HepG2 (cell line): ENCODE measurements around the gene DHFR. TPM values are rescaled to one million over a fixed set of nuclear protein-coding genes. Genes with fewer than 3 reads are reported as not detected.

Experiments used
- FOXA1 ChIP-seq, 2 experiments: fragments of 450-650 bp in 1 of 2; sonication (generic) in 1 of 2; formaldehyde crosslinking in 1 of 2; IDR thresholded peaks; 2 replicates each; pipeline versions ENCODE4 v1.4.0 to v1.6.1; 2016 to 2020; ENCODE audit warnings: missing genetic modification reagents in 1 of 2
- GATAD1 ChIP-seq: IDR thresholded peaks from 2 replicates; pipeline ENCODE4 v1.6.1; 2016; ENCODE audit warnings: missing genetic modification reagents, missing compliant biosample characterization
- GATAD2A ChIP-seq: IDR thresholded peaks from 2 replicates; pipeline ENCODE4 v1.6.1; 2016
- HCFC1 ChIP-seq: fragments of 150-350 bp; IDR thresholded peaks from 2 replicates; pipeline ENCODE4 v1.6.1; 2014; ENCODE audit warnings: low read depth, low read length
- KAT2B ChIP-seq: fragments of 150-350 bp; IDR thresholded peaks from 2 replicates; pipeline ENCODE4 v1.6.1; 2014; ENCODE audit warnings: low read depth, low read length, borderline replicate concordance
- NRL ChIP-seq: sonication (generic); formaldehyde crosslinking; IDR thresholded peaks from 2 replicates; pipeline ENCODE4 v1.5.0; 2020; ENCODE audit warnings: missing genetic modification reagents, mild to moderate bottlenecking, moderate library complexity, borderline replicate concordance
- PAWR ChIP-seq: sonication (generic); formaldehyde crosslinking; IDR thresholded peaks from 2 replicates; pipeline ENCODE4 v1.4.0; 2020; ENCODE audit warnings: missing genetic modification reagents, mild to moderate bottlenecking, borderline replicate concordance
- POLR2AphosphoS2 ChIP-seq: IDR thresholded peaks from 2 replicates; pipeline ENCODE4 v1.6.1; 2011; ENCODE audit warnings: low read depth, low read length, improper control_type of control experiment
- RNF2 ChIP-seq: fragments of 450-650 bp; conservative IDR thresholded peaks from 2 replicates; pipeline ENCODE4 v1.6.1; 2016; ENCODE audit warnings: low read depth
- SMAD9 ChIP-seq: sonication (generic); formaldehyde crosslinking; IDR thresholded peaks from 2 replicates; pipeline ENCODE4 v1.5.1; 2020; ENCODE audit warnings: mild to moderate bottlenecking, missing genetic modification reagents
- SRY ChIP-seq: sonication (generic); formaldehyde crosslinking; IDR thresholded peaks from 2 replicates; pipeline ENCODE4 v1.8.0; 2022; ENCODE audit warnings: mild to moderate bottlenecking, missing genetic modification reagents
- STAG1 ChIP-seq: sonication (generic); formaldehyde crosslinking; IDR thresholded peaks from 2 replicates; pipeline ENCODE4 v1.4.0; 2020; ENCODE audit warnings: missing genetic modification reagents
- ZBTB3 ChIP-seq: sonication (generic); formaldehyde crosslinking; IDR thresholded peaks from 2 replicates; pipeline ENCODE4 v1.4.0; 2020; ENCODE audit warnings: low read depth, mild to moderate bottlenecking, moderate library complexity, missing genetic modification reagents, borderline replicate concordance
- ZNF530 ChIP-seq: sonication (generic); formaldehyde crosslinking; IDR thresholded peaks from 2 replicates; pipeline ENCODE4 v1.5.0; 2020; ENCODE audit warnings: low read depth, mild to moderate bottlenecking, missing genetic modification reagents
- ZNF629 ChIP-seq: sonication (generic); formaldehyde crosslinking; conservative IDR thresholded peaks from 2 replicates; pipeline ENCODE4 v1.5.0; 2020; ENCODE audit warnings: missing genetic modification reagents
- polyA plus RNA-seq, 8 experiments: library from polyadenylated mRNA; depleted of rRNA in 3 of 8; stranded (reverse) in 7 of 8; unstranded in 1 of 8; fragments of >200 nt; fragmentation: Illumina TruSeq in 4 of 8; extraction: Trizol in 4 of 8; gene quantifications; 2 replicates each; pipeline versions ENCODE4 v1.2.1 to v1.2.3, GENCODE V29; 2011 to 2016; ENCODE audit warnings: low read depth in 4 of 8, missing spikeins in 1 of 8, mixed read lengths in 1 of 8; ENCODE audit not compliant: insufficient read depth in 1 of 8
- total RNA-seq, 5 experiments: library from RNA; depleted of rRNA; stranded (reverse); fragments of >200 nt; fragmentation: Illumina TruSeq; extraction: Trizol; gene quantifications; 2 replicates each; pipeline ENCODE4 v1.2.3, GENCODE V29; 2016; ENCODE audit warnings: low read depth in 1 of 5
- TF ChIP-seq, protein P1 (sequence below): sonication (generic); formaldehyde crosslinking; IDR thresholded peaks from 2 replicates; pipeline ENCODE4 v1.8.0; 2022; ENCODE audit warnings: mild to moderate bottlenecking, missing genetic modification reagents
- TF ChIP-seq, protein P2 (sequence below): sonication (generic); formaldehyde crosslinking; IDR thresholded peaks from 2 replicates; pipeline ENCODE4 v1.4.0; 2020; ENCODE audit warnings: missing genetic modification reagents, mild to moderate bottlenecking, borderline replicate concordance
- TF ChIP-seq, protein P3 (sequence below): sonication (generic); formaldehyde crosslinking; IDR thresholded peaks from 2 replicates; pipeline ENCODE4 v1.9.0; 2021; ENCODE audit warnings: missing genetic modification reagents, borderline replicate concordance
- TF ChIP-seq, protein P4 (sequence below): IDR thresholded peaks from 2 replicates; pipeline ENCODE4 v1.6.1; 2016; ENCODE audit warnings: mild to moderate bottlenecking, missing biosample characterization, missing genetic modification reagents

The DHFR gene
- total and polyA plus RNA-seq, 2 of the 13 experiments (the other 11 are each of a cell fraction or from before 2014, with no cell fraction given): 22.8 to 59.0 TPM

DNA sequence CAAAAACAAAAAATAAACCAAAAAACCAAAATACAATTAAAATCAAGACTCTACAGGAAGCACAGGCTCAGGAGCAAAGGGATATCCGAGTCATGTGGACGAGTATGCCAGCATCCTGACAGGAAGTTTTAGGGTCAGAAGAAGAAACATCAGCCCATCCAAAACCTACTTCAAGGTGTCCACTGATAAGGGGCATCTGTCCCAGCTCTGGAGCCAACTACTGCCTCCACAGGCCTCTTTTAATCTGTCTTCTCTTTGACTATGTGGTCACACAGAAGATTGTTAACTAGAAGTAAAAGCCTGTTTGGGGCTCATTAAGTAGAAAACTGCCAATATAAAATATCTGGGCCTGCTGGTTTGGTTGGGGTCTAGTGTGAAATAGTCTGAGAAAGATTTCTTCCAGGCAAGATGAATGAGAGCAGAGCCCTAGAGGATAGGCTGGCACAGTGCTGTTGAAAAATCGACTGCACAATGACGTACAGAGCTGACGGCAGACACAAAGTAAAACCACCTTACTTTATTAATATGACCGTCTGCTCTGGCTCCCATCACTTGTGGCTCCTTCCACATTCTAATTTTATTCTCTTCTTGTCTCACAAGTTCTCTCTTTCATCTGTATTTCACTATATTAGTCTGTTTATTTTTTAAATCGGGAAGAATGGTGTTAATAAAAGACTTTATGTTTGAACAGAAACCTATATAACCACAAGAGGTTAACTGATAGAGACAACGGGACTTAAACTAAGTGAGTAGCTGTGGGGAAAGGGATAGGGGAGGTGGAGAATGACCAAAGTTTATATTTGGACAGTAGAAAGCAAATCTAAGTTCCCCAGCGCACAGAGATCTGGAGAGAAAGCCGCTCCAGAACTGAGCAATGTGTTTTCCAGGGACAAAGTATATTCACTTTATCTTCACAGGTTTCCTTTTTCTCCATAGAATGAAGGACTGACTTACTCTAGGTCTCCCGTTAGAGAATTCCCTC lies 23.2 kb downstream of the DHFR start (continued):
- TF ChIP-seq ZNF530 (CRISPR knock-in tag) (no peak), NRL (CRISPR knock-in tag) (no peak), ZBTB3 (CRISPR knock-in tag) (no peak), GATAD1 (CRISPR knock-in tag) (no peak), KAT2B (no peak), RNF2 (no peak), STAG1 (CRISPR knock-in tag) (0 out of 2 replicates have a peak, but pooled peaks have one; percentile 5), GATAD2A (CRISPR knock-in tag) (peak; percentile 52), SRY (CRISPR knock-in tag) (no peak), POLR2AphosphoS2 (no peak), ZNF629 (CRISPR knock-in tag) (no peak), HCFC1 (no peak), SMAD9 (no peak), PAWR (no peak), FOXA1 (IDR thresholded peaks at IDR 0.05) (no peak), FOXA1 (CRISPR knock-in tag; IDR thresholded peaks at IDR 0.05) (no peak)
- TF ChIP-seq, protein P1, sequence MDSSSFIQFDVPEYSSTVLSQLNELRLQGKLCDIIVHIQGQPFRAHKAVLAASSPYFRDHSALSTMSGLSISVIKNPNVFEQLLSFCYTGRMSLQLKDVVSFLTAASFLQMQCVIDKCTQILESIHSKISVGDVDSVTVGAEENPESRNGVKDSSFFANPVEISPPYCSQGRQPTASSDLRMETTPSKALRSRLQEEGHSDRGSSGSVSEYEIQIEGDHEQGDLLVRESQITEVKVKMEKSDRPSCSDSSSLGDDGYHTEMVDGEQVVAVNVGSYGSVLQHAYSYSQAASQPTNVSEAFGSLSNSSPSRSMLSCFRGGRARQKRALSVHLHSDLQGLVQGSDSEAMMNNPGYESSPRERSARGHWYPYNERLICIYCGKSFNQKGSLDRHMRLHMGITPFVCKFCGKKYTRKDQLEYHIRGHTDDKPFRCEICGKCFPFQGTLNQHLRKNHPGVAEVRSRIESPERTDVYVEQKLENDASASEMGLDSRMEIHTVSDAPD (CRISPR knock-in tag): no peak
- TF ChIP-seq, protein P2, sequence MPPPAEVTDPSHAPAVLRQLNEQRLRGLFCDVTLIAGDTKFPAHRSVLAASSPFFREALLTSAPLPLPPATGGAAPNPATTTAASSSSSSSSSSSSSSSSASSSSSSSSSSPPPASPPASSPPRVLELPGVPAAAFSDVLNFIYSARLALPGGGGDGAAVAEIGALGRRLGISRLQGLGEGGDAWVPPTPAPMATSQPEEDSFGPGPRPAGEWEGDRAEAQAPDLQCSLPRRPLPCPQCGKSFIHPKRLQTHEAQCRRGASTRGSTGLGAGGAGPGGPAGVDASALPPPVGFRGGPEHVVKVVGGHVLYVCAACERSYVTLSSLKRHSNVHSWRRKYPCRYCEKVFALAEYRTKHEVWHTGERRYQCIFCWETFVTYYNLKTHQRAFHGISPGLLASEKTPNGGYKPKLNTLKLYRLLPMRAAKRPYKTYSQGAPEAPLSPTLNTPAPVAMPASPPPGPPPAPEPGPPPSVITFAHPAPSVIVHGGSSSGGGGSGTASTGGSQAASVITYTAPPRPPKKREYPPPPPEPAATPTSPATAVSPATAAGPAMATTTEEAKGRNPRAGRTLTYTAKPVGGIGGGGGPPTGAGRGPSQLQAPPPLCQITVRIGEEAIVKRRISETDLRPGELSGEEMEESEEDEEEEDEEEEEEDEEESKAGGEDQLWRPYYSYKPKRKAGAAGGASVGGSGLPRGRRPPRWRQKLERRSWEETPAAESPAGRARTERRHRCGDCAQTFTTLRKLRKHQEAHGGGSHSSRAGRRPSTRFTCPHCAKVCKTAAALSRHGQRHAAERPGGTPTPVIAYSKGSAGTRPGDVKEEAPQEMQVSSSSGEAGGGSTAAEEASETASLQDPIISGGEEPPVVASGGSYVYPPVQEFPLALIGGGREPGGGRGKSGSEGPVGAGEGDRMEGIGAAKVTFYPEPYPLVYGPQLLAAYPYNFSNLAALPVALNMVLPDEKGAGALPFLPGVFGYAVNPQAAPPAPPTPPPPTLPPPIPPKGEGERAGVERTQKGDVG: no peak
- TF ChIP-seq, protein P3, sequence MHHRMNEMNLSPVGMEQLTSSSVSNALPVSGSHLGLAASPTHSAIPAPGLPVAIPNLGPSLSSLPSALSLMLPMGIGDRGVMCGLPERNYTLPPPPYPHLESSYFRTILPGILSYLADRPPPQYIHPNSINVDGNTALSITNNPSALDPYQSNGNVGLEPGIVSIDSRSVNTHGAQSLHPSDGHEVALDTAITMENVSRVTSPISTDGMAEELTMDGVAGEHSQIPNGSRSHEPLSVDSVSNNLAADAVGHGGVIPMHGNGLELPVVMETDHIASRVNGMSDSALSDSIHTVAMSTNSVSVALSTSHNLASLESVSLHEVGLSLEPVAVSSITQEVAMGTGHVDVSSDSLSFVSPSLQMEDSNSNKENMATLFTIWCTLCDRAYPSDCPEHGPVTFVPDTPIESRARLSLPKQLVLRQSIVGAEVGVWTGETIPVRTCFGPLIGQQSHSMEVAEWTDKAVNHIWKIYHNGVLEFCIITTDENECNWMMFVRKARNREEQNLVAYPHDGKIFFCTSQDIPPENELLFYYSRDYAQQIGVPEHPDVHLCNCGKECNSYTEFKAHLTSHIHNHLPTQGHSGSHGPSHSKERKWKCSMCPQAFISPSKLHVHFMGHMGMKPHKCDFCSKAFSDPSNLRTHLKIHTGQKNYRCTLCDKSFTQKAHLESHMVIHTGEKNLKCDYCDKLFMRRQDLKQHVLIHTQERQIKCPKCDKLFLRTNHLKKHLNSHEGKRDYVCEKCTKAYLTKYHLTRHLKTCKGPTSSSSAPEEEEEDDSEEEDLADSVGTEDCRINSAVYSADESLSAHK (CRISPR knock-in tag): no peak
- TF ChIP-seq, protein P4, sequence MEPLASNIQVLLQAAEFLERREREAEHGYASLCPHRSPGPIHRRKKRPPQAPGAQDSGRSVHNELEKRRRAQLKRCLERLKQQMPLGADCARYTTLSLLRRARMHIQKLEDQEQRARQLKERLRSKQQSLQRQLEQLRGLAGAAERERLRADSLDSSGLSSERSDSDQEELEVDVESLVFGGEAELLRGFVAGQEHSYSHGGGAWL: no peak
